KMS-11 (cell line): ENCODE measurements around the gene PALLD.

Experiments
- H2AFZ ChIP-seq: fragments of 200-600 bp; sonication (generic); 2 replicates; pipeline ENCODE4 v1.6.1; 2016; ENCODE audit warnings: antibody characterized with exemption, mixed run types, low read depth
- H3K27ac ChIP-seq: fragments of 200-600 bp; sonication (generic); 2 replicates; pipeline ENCODE4 v1.6.1; 2016; ENCODE audit warnings: mild to moderate bottlenecking, mixed run types
- H3K27me3 ChIP-seq: fragments of 200-600 bp; sonication (generic); 2 replicates; pipeline ENCODE4 v1.6.1; 2017; ENCODE audit warnings: mild to moderate bottlenecking, low read depth, mixed run types, moderate library complexity; ENCODE audit not compliant: insufficient read depth
- H3K36me3 ChIP-seq: fragments of 200-600 bp; sonication (generic); 2 replicates; pipeline ENCODE4 v1.6.1; 2017; ENCODE audit warnings: mild to moderate bottlenecking, mixed run types; ENCODE audit not compliant: insufficient read depth
- H3K4me1 ChIP-seq: fragments of 200-600 bp; sonication (generic); 2 replicates; pipeline ENCODE4 v1.6.1; 2016; ENCODE audit warnings: mild to moderate bottlenecking, low read depth, mixed run types; ENCODE audit not compliant: poor library complexity, severe bottlenecking
- H3K4me2 ChIP-seq: fragments of 200-600 bp; sonication (generic); 2 replicates; pipeline ENCODE4 v1.7.0; 2016; ENCODE audit warnings: mild to moderate bottlenecking, mixed run types
- H3K4me3 ChIP-seq: fragments of 200-600 bp; sonication (generic); IDR thresholded peaks from 2 replicates; pipeline ENCODE4 v1.6.1; 2017; ENCODE audit warnings: low read depth, low read length, mixed read lengths; ENCODE audit not compliant: insufficient read depth
- H3K79me2 ChIP-seq: fragments of 200-600 bp; sonication (generic); 2 replicates; pipeline ENCODE4 v1.6.1; 2016; ENCODE audit warnings: low read depth, mixed run types; ENCODE audit not compliant: insufficient read depth
- H3K9ac ChIP-seq: fragments of 200-600 bp; sonication (generic); 2 replicates; pipeline ENCODE4 v1.6.1; 2016; ENCODE audit warnings: mild to moderate bottlenecking, mixed run types
- H4K20me1 ChIP-seq: fragments of 200-600 bp; sonication (generic); 2 replicates; pipeline ENCODE4 v1.6.1; 2016; ENCODE audit warnings: mild to moderate bottlenecking, mixed run types; ENCODE audit not compliant: insufficient read depth
- TF ChIP-seq, protein P1 (sequence below): fragments of 200-600 bp; sonication (generic); conservative IDR thresholded peaks from 2 replicates; pipeline ENCODE4 v1.6.1; 2017; ENCODE audit warnings: low read depth, mild to moderate bottlenecking, antibody characterized with exemption, low read length, moderate library complexity, mixed read lengths

PALLD gene

DNA sequence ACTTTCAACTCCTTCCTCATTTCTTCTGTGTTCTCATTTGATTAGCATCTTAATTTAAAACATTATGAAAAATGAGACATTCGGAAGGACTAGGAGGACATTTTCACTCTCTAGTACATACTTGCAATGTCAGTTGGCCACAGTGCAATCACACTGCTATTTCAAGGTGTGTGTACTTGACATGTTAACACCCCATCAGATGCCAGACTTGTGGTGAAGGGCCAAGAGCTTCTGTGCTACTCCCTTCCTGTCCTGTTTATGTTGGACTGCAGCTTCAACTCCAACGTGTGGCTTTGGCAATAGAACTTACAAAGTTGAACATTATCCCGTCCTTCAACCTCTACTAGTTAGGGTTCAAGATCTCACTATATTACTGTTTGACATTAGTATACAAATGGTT, 221.0 kb downstream of the PALLD start:
- TF ChIP-seq, protein P1, sequence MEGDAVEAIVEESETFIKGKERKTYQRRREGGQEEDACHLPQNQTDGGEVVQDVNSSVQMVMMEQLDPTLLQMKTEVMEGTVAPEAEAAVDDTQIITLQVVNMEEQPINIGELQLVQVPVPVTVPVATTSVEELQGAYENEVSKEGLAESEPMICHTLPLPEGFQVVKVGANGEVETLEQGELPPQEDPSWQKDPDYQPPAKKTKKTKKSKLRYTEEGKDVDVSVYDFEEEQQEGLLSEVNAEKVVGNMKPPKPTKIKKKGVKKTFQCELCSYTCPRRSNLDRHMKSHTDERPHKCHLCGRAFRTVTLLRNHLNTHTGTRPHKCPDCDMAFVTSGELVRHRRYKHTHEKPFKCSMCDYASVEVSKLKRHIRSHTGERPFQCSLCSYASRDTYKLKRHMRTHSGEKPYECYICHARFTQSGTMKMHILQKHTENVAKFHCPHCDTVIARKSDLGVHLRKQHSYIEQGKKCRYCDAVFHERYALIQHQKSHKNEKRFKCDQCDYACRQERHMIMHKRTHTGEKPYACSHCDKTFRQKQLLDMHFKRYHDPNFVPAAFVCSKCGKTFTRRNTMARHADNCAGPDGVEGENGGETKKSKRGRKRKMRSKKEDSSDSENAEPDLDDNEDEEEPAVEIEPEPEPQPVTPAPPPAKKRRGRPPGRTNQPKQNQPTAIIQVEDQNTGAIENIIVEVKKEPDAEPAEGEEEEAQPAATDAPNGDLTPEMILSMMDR = no peak
- H3K27me3 ChIP-seq = no peaks in the 10 kb centered on the region

DNA sequence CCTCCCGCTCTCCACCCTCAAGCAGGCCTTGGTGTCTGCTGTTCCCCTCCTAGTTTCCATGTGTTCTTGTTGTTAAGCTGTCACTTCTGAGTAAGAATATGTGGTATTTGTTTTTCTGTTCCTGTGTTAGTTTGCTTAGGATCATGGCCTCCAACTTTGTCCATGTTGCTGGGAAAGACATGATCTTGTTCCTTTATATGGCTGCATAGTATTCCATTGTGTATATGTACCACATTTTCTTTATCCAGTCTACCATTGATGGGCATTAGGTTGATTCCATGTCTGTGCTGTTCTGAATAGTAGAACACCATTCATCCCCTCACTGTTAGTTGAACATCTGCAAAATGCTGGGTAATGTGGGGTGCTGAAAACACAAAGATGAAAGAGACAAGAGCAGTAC, 222.9 kb downstream of the PALLD start:
- H4K20me1 ChIP-seq = no peaks in the 10 kb centered on the region
- H3K27me3 ChIP-seq = no peaks in the 10 kb centered on the region
- H3K27ac ChIP-seq = no peak overlapping the region
- H2AFZ ChIP-seq = no peak overlapping the region
- H3K9ac ChIP-seq = no peak overlapping the region
- no peak overlapping the region for H3K4me3 ChIP-seq
- H3K36me3 ChIP-seq = no peaks in the 10 kb centered on the region
- no peaks in the 10 kb centered on the region for H3K79me2 ChIP-seq
- TF ChIP-seq, protein P1 = no peak
- no peaks in the 10 kb centered on the region for H3K4me1 ChIP-seq
- no peak overlapping the region for H3K4me2 ChIP-seq

More for the DNA sequence above, 221.0 kb downstream of the PALLD start:
- H3K79me2 ChIP-seq = no peaks in the 10 kb centered on the region
- H3K36me3 ChIP-seq = no peaks in the 10 kb centered on the region
- H3K27ac ChIP-seq = no peak overlapping the region
- H3K9ac ChIP-seq = no peak overlapping the region
- H3K4me1 ChIP-seq = no peaks in the 10 kb centered on the region
- H3K4me2 ChIP-seq = no peak overlapping the region
- no peak overlapping the region for H2AFZ ChIP-seq
- no peaks in the 10 kb centered on the region for H4K20me1 ChIP-seq
- H3K4me3 ChIP-seq = no peak overlapping the region

DNA sequence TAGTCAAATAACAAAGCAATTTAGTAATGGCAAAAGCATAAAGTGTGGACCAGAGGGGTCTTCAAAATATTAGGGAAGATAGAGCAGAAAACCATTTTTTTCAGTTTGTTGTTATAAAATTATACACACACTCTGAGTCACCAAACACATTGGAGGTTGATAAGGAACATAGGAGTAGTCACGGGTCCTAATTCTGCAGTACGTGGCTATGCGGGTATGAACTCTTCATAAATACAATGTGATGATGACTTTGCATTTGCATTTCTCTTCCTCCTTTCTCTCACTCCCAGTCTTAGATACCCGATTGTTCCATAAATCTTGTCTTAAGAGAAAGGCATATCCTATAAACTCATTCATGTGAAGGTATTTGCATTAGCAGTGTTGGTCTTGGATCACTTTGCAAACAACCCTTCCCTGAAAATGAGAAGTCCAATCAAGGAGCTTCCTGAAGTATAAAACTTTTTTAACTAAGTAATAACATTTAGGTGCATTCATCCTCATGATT, 223.6 kb downstream of the PALLD start:
- TF ChIP-seq, protein P1 = no peak
- Histone ChIP-seq H4K20me1 (no peaks in the 10 kb centered on the region), H3K9ac (no peak overlapping the region), H2AFZ (no peak overlapping the region), H3K4me1 (no peaks in the 10 kb centered on the region), H3K4me3 (no peak overlapping the region), H3K27me3 (no peaks in the 10 kb centered on the region), H3K79me2 (no peaks in the 10 kb centered on the region), H3K4me2 (no peak overlapping the region), H3K27ac (no peak overlapping the region), H3K36me3 (no peaks in the 10 kb centered on the region)

DNA sequence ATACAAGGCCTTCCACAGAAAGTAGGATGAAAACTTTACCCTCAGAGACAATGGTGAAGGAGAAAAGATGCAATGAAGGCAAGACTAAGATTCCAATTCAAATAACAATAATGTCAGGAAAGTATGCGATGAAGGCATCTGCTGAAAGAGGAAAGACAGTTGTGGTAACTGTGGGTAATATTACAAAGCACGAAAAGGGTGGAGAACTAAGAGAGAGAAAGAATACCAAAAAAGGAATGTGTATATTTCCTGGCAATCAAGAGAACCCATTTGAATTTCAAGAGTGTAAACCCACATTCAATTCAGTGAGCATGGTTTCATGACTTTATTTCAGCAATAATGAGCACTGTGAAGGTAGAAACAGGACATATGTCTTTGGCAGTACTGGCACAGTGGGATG, 225.5 kb downstream of the PALLD start:
- no peak overlapping the region for H3K4me2 ChIP-seq
- no peaks in the 10 kb centered on the region for H3K27me3 ChIP-seq
- no peaks in the 10 kb centered on the region for H3K4me1 ChIP-seq
- H4K20me1 ChIP-seq = no peaks in the 10 kb centered on the region
- TF ChIP-seq, protein P1 = no peak
- no peak overlapping the region for H3K27ac ChIP-seq
- H3K36me3 ChIP-seq = no peaks in the 10 kb centered on the region
- no peak overlapping the region for H2AFZ ChIP-seq
- H3K4me3 ChIP-seq = no peak overlapping the region
- no peaks in the 10 kb centered on the region for H3K79me2 ChIP-seq
- no peak overlapping the region for H3K9ac ChIP-seq

DNA sequence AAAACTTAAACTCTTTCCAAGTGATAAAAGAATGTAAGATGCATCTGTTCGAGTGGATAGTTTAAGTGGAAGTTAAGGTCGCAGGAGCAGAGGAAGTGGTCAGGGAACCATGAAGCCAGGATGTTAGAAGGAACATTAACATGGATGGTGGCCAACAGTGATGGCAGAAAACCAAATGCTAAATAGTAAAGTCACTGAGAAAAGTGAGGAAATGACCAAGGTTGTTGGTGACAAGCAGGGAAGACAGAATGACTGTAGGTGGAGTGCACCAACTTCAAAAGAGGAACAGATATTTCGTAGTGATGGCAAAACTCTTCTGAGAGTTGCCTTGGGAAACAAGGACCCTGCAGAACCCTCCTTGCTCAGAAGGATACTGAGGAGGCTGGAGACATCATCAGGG, 226.2 kb downstream of the PALLD start:
- Histone ChIP-seq H3K9ac (no peak overlapping the region), H4K20me1 (no peaks in the 10 kb centered on the region), H3K79me2 (no peaks in the 10 kb centered on the region), H3K27ac (no peak overlapping the region), H3K4me1 (no peaks in the 10 kb centered on the region), H3K27me3 (no peaks in the 10 kb centered on the region), H3K4me2 (no peak overlapping the region), H3K4me3 (no peak overlapping the region), H3K36me3 (no peaks in the 10 kb centered on the region), H2AFZ (no peak overlapping the region)
- TF ChIP-seq, protein P1 = no peak
